H1 (cell line): ENCODE measurements around the gene TMEM212. TPM values are rescaled to one million over a fixed set of nuclear protein-coding genes. Genes with fewer than 3 reads are reported as not detected.

ENCODE experiments used
- CTCF ChIA-PET: fragments of 300-600 bp; sonication (Branson Sonifier 250); formaldehyde crosslinking; loops from one replicate; lab custom pipeline; 2021; ENCODE audit not compliant: partially characterized antibody; lab: Charles Lee
- POLR2A ChIA-PET: fragments of 300-600 bp; sonication (Branson Sonifier 250); formaldehyde crosslinking; loops from one replicate; lab custom pipeline; 2021; ENCODE audit warnings: inconsistent platforms; ENCODE audit not compliant: partially characterized antibody; lab: Charles Lee
- DNase-seq, 2 experiments: peaks; one replicate each; pipeline versions ENCODE4 v3.0.0 to v3.0.0-alpha.2; 2010 to 2022; ENCODE audit warnings: low spot score in 2 of 2, low read depth in 1 of 2, mixed read lengths in 1 of 2
- FAIRE-seq: peaks from 2 replicates; lab custom pipeline; 2011; peaks lifted over from hg19 to GRCh38; lab: Jason Lieb, UNC
- H2AFZ ChIP-seq: 2 replicates; pipeline ENCODE4 v1.8.1; 2012; ENCODE audit warnings: low read length, inconsistent platforms
- H2AK5ac ChIP-seq: 2 replicates; pipeline ENCODE4 v1.6.1; 2013; ENCODE audit warnings: low read depth, low read length
- H2BK120ac ChIP-seq: replicated peaks from 2 replicates; pipeline ENCODE3; 2013; ENCODE audit warnings: low read depth, low read length, inconsistent platforms
- H2BK12ac ChIP-seq: 2 replicates; pipeline ENCODE4 v1.6.1; 2013; ENCODE audit warnings: low read depth, low read length
- H2BK15ac ChIP-seq: 2 replicates; pipeline ENCODE4 v1.6.1; 2013; ENCODE audit warnings: low read length
- H2BK20ac ChIP-seq: 2 replicates; pipeline ENCODE4 v1.6.1; 2013; ENCODE audit warnings: low read length
- H2BK5ac ChIP-seq: 2 replicates; pipeline ENCODE4 v1.6.1; 2013; ENCODE audit warnings: low read depth, low read length
- H3K14ac ChIP-seq: 2 replicates; pipeline ENCODE4 v1.6.1; 2013; ENCODE audit warnings: inconsistent platforms; ENCODE audit not compliant: insufficient read length
- H3K18ac ChIP-seq: 2 replicates; pipeline ENCODE4 v1.6.1; 2013; ENCODE audit warnings: low read length; ENCODE audit errors: extremely low read depth
- H3K23ac ChIP-seq: 2 replicates; pipeline ENCODE4 v1.6.1; 2013; ENCODE audit warnings: inconsistent platforms; ENCODE audit not compliant: insufficient read length
- H3K23me2 ChIP-seq: 2 replicates; pipeline ENCODE4 v1.6.1; 2013; ENCODE audit warnings: low read depth, low read length
- H3K27ac ChIP-seq: 2 replicates; pipeline ENCODE4 v1.6.1; 2011; ENCODE audit warnings: low read depth, low read length, inconsistent platforms
- H3K27me3 ChIP-seq, 4 experiments: replicated peaks in 1 of 4; 1 replicate in 1 of 4; 2 replicates in 3 of 4; pipeline versions ENCODE4 v1.6.1 to v1.8.1; 2011 to 2013; ENCODE audit warnings: low read length in 3 of 4, mild to moderate bottlenecking in 3 of 4, inconsistent platforms in 2 of 4, mixed read lengths in 2 of 4, moderate library complexity in 1 of 4; ENCODE audit not compliant: control insufficient read depth in 3 of 4, insufficient read depth in 3 of 4; ENCODE audit errors: extremely low read depth in 1 of 4
- H3K36me3 ChIP-seq, 4 experiments: 2 replicates each; pipeline versions ENCODE4 v1.6.1 to v1.8.1; 2011 to 2013; ENCODE audit warnings: mild to moderate bottlenecking in 4 of 4, low read length in 3 of 4, moderate library complexity in 2 of 4, control low read depth in 1 of 4, inconsistent platforms in 1 of 4; ENCODE audit not compliant: insufficient read depth in 4 of 4, control insufficient read depth in 2 of 4
- H3K4ac ChIP-seq: replicated peaks from 2 replicates; pipeline ENCODE3; 2013; ENCODE audit warnings: low read length, low read depth, mixed read lengths, inconsistent platforms; ENCODE audit not compliant: insufficient read length
- H3K4me1 ChIP-seq, 4 experiments: replicated peaks in 1 of 4; 1 replicate in 1 of 4; 2 replicates in 3 of 4; pipeline versions ENCODE4 v1.6.1 to v1.8.1; 2011 to 2013; ENCODE audit warnings: low read length in 3 of 4, inconsistent platforms in 2 of 4, mixed read lengths in 1 of 4; ENCODE audit not compliant: insufficient read depth in 4 of 4, control insufficient read depth in 3 of 4
- H3K4me2 ChIP-seq, 2 experiments: 2 replicates each; pipeline versions ENCODE4 v1.6.1 to v1.8.1; 2011 to 2013; ENCODE audit warnings: low read depth in 2 of 2, low read length in 2 of 2, control low read depth in 1 of 2, inconsistent platforms in 1 of 2, mild to moderate bottlenecking in 1 of 2; ENCODE audit not compliant: insufficient read depth in 1 of 2
- H3K4me3 ChIP-seq, 4 experiments: fragments of 200-600, 300-600 bp in 1 of 4; sonication (generic), shearing (Covaris generic), sonication (Bioruptor Twin) in 1 of 4; 2 replicates each; pipeline versions ENCODE4 v1.5.1 to v1.8.1; 2011 to 2016; ENCODE audit warnings: low read length in 4 of 4, low read depth in 3 of 4, control low read depth in 2 of 4, inconsistent platforms in 2 of 4, mild to moderate bottlenecking in 2 of 4, mixed read lengths in 1 of 4, moderate library complexity in 1 of 4; ENCODE audit not compliant: insufficient read depth in 2 of 4; ENCODE audit errors: extremely low read depth in 1 of 4
- H3K56ac ChIP-seq: replicated peaks from 2 replicates; pipeline ENCODE3; 2013; ENCODE audit warnings: low read depth, mild to moderate bottlenecking, mixed read lengths, low read length, inconsistent platforms; ENCODE audit not compliant: insufficient read length
- H3K79me1 ChIP-seq: 2 replicates; pipeline ENCODE4 v1.6.1; 2013; ENCODE audit warnings: low read depth, low read length, control low read depth
- H3K79me2 ChIP-seq, 2 experiments: 2 replicates each; pipeline versions ENCODE4 v1.6.1 to v1.8.1; 2012 to 2013; ENCODE audit warnings: low read length in 2 of 2, mild to moderate bottlenecking in 2 of 2, inconsistent platforms in 1 of 2; ENCODE audit not compliant: insufficient read depth in 2 of 2, control insufficient read depth in 1 of 2
- H3K9ac ChIP-seq, 4 experiments: replicated peaks in 1 of 4; 1 replicate in 1 of 4; 2 replicates in 3 of 4; pipeline versions ENCODE4 v1.6.1 to v1.8.1; 2011 to 2013; ENCODE audit warnings: low read depth in 3 of 4, low read length in 3 of 4, control low read depth in 2 of 4, mild to moderate bottlenecking in 2 of 4, moderate library complexity in 2 of 4, inconsistent platforms in 1 of 4; ENCODE audit errors: extremely low read depth in 1 of 4
- H3K9me3 ChIP-seq, 2 experiments: 2 replicates each; pipeline versions ENCODE4 v1.6.1 to v1.8.1; 2012 to 2013; ENCODE audit warnings: mild to moderate bottlenecking in 2 of 2, moderate library complexity in 2 of 2, control low read depth in 1 of 2, inconsistent platforms in 1 of 2, low read depth in 1 of 2, low read length in 1 of 2, mixed read lengths in 1 of 2; ENCODE audit not compliant: insufficient read depth in 2 of 2
- H4K20me1 ChIP-seq, 2 experiments: replicated peaks in 1 of 2; 2 replicates each; pipeline versions ENCODE3 to v1.8.1; 2011 to 2013; ENCODE audit warnings: inconsistent platforms in 2 of 2, low read length in 2 of 2, mild to moderate bottlenecking in 1 of 2; ENCODE audit not compliant: insufficient read depth in 2 of 2, control insufficient read depth in 1 of 2
- H4K5ac ChIP-seq: 2 replicates; pipeline ENCODE4 v1.6.1; 2013; ENCODE audit warnings: low read length, low read depth, mixed read lengths, inconsistent platforms; ENCODE audit not compliant: insufficient read length
- H4K8ac ChIP-seq: 2 replicates; pipeline ENCODE4 v1.8.0; 2013; ENCODE audit warnings: mild to moderate bottlenecking, moderate library complexity, low read length, inconsistent platforms; ENCODE audit not compliant: insufficient read depth; ENCODE audit errors: extremely low read depth
- H4K91ac ChIP-seq: replicated peaks from 2 replicates; pipeline ENCODE3; 2013; ENCODE audit warnings: low read length, mixed read lengths, inconsistent platforms; ENCODE audit not compliant: insufficient read length
- EZH2 ChIP-seq: fragments of 200-600 bp; sonication (generic); IDR thresholded peaks from 2 replicates; pipeline ENCODE4 v1.7.1; 2012; ENCODE audit warnings: low read depth, mild to moderate bottlenecking, moderate library complexity, low read length, inconsistent platforms; ENCODE audit not compliant: severe bottlenecking
- HDAC2 ChIP-seq, 2 experiments: fragments of 300-600 bp in 1 of 2; sonication (generic) in 1 of 2; IDR thresholded peaks; 2 replicates each; pipeline ENCODE4 v1.6.1; 2011 to 2012; ENCODE audit warnings: low read depth in 2 of 2, low read length in 2 of 2, mild to moderate bottlenecking in 2 of 2, moderate library complexity in 2 of 2, borderline replicate concordance in 1 of 2, inconsistent platforms in 1 of 2
- HDAC6 ChIP-seq: IDR thresholded peaks from one replicate; pipeline ENCODE4 v1.7.1; 2012; ENCODE audit warnings: low read depth, mild to moderate bottlenecking, inconsistent platforms, low read length, moderate library complexity
- JUN ChIP-seq: IDR thresholded peaks from 2 replicates; pipeline ENCODE4 v1.6.1; 2011; ENCODE audit warnings: low read depth, mild to moderate bottlenecking, improper control_type of control experiment, low read length
- KDM1A ChIP-seq: fragments of 200-600, 300-600 bp; sonication (generic); IDR thresholded peaks from 2 replicates; pipeline ENCODE4 v1.7.1; 2016; ENCODE audit warnings: mild to moderate bottlenecking, low read length, borderline replicate concordance
- KDM5A ChIP-seq: fragments of 200-600 bp; IDR thresholded peaks from 2 replicates; pipeline ENCODE4 v1.7.1; 2012; ENCODE audit warnings: mild to moderate bottlenecking, low read length, inconsistent platforms, mixed read lengths
- RFX5 ChIP-seq: IDR thresholded peaks from 2 replicates; pipeline ENCODE4 v1.6.1; 2011; ENCODE audit warnings: low read depth, low read length, improper control_type of control experiment, borderline replicate concordance
- RNF2 ChIP-seq: fragments of 200-900, 300-1000 bp; sonication (generic); IDR thresholded peaks from 2 replicates; pipeline ENCODE4 v1.7.1; 2016; ENCODE audit warnings: borderline replicate concordance, low read depth, mild to moderate bottlenecking, antibody characterized with exemption, low read length; ENCODE audit not compliant: poor library complexity, severe bottlenecking; ENCODE audit errors: missing control alignments
- SP1 ChIP-seq: IDR thresholded peaks from 2 replicates; pipeline ENCODE4 v1.6.1; 2011; ENCODE audit warnings: low read depth, low read length
- SUZ12 ChIP-seq: fragments of 200-600 bp; sonication (generic); IDR thresholded peaks from 2 replicates; pipeline ENCODE4 v1.6.1; 2012; ENCODE audit warnings: mild to moderate bottlenecking, inconsistent platforms, low read length, moderate library complexity, mixed read lengths
- TAF1 ChIP-seq: IDR thresholded peaks from 2 replicates; pipeline ENCODE4 v1.6.1; 2011; ENCODE audit warnings: mild to moderate bottlenecking, low read depth, low read length
- TAF7 ChIP-seq: optimal IDR thresholded peaks from 2 replicates; pipeline ENCODE3; 2011; ENCODE audit warnings: low read depth, mild to moderate bottlenecking, inconsistent platforms, low read length, moderate library complexity, borderline replicate concordance
- YY1 ChIP-seq: IDR thresholded peaks from 2 replicates; pipeline ENCODE4 v1.6.1; 2011; ENCODE audit warnings: low read depth, mild to moderate bottlenecking, low read length
- WGBS, 2 experiments: shearing (Covaris generic) in 1 of 2; methylation state at CpG; one replicate each; pipeline versions ENCODE4 v1.1.6 to v1.1.7; 2013 to 2015; ENCODE audit warnings: low lambda C conversion rate in 2 of 2, mixed read lengths in 2 of 2, inconsistent platforms in 1 of 2, low coverage in 1 of 2, missing lambda C conversion rate in 1 of 2; ENCODE audit not compliant: insufficient replicate concordance in 2 of 2, insufficient coverage in 1 of 2, insufficient read length in 1 of 2; ENCODE audit errors: extremely low coverage in 1 of 2, missing lambda C conversion rate in 1 of 2; 5-methylcytosine and 5-hydroxymethylcytosine counted together
- polyA plus RNA-seq, 7 experiments: library from polyadenylated mRNA; depleted of rRNA in 3 of 7; stranded (reverse) in 5 of 7; unstranded in 2 of 7; fragments of >200 nt in 5 of 7; fragments of 200-250 nt in 2 of 7; gene quantifications; 1 replicate in 5 of 7; 2 replicates in 1 of 7; 4 replicates in 1 of 7; pipeline versions ENCODE4 v1.2.1 to v1.2.3, GENCODE V29; 2011 to 2013; ENCODE audit warnings: missing spikeins in 2 of 7, mixed read lengths in 2 of 7
- total RNA-seq: library from RNA; stranded (reverse); fragmentation: NEBNext Ultra II Directional; extraction: Animal tissue kit (Norgen Biotek cat#: 25700); gene quantifications from 2 replicates; pipeline ENCODE4 v1.2.1, GENCODE V29; 2021

TMEM212 gene
- total and polyA plus RNA-seq, 2 of the 8 experiments (the other 6 are each of a cell fraction or from before 2014, with no cell fraction given), result not detected

DNA sequence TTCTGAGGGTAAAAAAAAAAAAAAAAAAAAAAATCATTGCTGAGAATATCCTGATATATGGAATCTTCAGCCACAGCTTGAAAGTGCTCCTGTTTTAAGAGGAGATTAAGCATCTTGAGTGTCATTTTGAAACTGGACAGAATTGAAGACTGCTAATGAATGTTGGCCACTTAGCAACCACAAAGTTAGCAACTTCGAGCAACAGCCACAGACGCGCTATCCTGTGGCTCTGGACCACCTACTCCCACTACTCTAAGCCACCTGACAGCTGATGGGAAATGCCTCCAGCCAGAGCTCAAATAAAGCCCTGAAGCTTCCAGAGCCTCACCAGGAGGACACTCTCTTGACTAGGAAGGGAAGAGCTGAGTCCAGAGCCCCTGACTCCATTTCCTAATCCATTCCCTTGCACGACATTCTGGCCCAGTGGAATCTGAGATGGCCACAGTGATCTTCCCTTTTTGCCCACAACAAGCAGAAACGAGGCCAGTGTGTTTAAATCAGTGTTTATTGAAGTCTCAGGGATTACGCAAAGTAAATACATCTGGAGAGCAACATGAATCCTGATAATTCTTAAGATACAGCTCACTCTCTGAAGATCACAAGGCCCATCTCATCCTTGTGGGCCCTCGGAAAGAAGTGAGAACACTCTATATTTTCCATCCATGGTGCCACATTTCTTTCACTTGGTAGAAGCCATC lies 58.6 kb downstream of the TMEM212 start:
- Histone ChIP-seq H3K4ac (no peak overlapping the region), H3K36me3 (no peaks in the 10 kb centered on the region), H2BK15ac (no peak overlapping the region), H3K56ac (no peak overlapping the region), H2BK20ac (no peak overlapping the region), H3K27ac (no peak overlapping the region), H3K9ac (no peak overlapping the region), H4K20me1 (no peaks in the 10 kb centered on the region), H3K79me1 (no peaks in the 10 kb centered on the region; the same call in 1 of the 2 replicates), H3K27me3 (no peaks in the 10 kb centered on the region), H3K79me2 (no peaks in the 10 kb centered on the region), H2AFZ (no peak overlapping the region), H3K4me1 (peaks cover 0 to 4% (median 0%) of the 10 kb centered on the region in 4 experiments; a peak in 2 of 7 replicates), H2BK120ac (no peak overlapping the region), H3K23me2 (no peaks in the 10 kb centered on the region), H4K8ac (no peak overlapping the region), H3K14ac (no peak overlapping the region), H3K4me2 (no peak overlapping the region), H3K9me3 (peaks cover 1 to 2% of the 10 kb centered on the region in 2 experiments; a peak in 2 of 4 replicates), H3K18ac (no peak overlapping the region), H2BK12ac (no peak overlapping the region), H2BK5ac (no peak overlapping the region), H3K4me3 (no peak overlapping the region), H4K91ac (no peak overlapping the region), H3K23ac (no peak overlapping the region), H4K5ac (no peak overlapping the region), H2AK5ac (no peak overlapping the region)
- WGBS, 2 experiments, result 89% methylated on average over 7 of the region's 7 CpGs; no CpG with 5 or more reads in 1 of the 2 experiments
- FAIRE-seq, result no peak
- ChIA-PET CTCF (interaction anchor here (0.9 kb wide), 1 partner anchor 72 kb away, joined by 3 read pairs; no protein-coding TSS in a partner anchor), POLR2A (no interaction called here)
- DNase-seq, result no peak
- TF ChIP-seq HDAC6 (no peak), KDM1A (no peak), TAF7 (no peak), SP1 (no peak), SUZ12 (no peak), HDAC2 (IDR thresholded peaks at IDR 0.05; ENCODE audit: borderline replicate concordance in 1 of 2, low read depth in 2 of 2, low read length in 2 of 2) (no peak), RFX5 (no peak), KDM5A (no peak), YY1 (no peak), EZH2 (no peak), TAF1 (no peak), JUN (no peak), RNF2 (no peak)
